PFSK-1 (cell line): ENCODE results near the gene FSTL1.

Experiments
- POLR2AphosphoS5 ChIP-seq: IDR thresholded peaks from 2 replicates; pipeline ENCODE4 v1.6.1; 2012; ENCODE audit warnings: low read depth, mild to moderate bottlenecking, control low read depth, low read length, moderate library complexity
- TAF1 ChIP-seq: IDR thresholded peaks from 2 replicates; pipeline ENCODE4 v1.6.1; 2012; ENCODE audit warnings: low read length, control low read depth, borderline replicate concordance; ENCODE audit not compliant: insufficient read depth
- TF ChIP-seq, protein P1 (sequence below), 2 experiments: IDR thresholded peaks; 2 replicates each; pipeline versions ENCODE4 v1.6.1 to v1.8.0; 2011 to 2012; ENCODE audit warnings: low read depth in 2 of 2, low read length in 2 of 2, control low read depth in 1 of 2, inconsistent platforms in 1 of 2, mild to moderate bottlenecking in 1 of 2, moderate library complexity in 1 of 2; ENCODE audit not compliant: insufficient read depth in 1 of 2

DNA sequence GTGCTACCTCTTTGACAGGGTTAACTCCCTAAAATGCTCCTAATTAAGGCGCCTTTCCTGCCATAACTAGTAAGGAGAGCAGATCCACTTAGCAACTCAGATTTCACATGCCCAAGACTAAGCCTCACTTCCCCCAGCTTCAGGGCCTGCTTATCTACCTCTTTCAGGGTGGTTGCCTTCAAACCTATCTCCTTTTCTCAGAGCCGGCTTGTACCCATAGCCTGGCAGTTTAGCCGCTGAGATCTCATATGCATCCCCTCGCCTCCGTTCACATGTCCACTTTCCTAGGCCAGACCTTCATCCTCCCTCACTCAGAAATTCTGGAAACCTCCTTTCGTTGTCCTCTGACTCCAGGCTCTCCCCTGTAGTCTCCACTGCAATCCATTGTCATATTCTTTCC is 1.0 kb upstream of the FSTL1 start:
- TF ChIP-seq, protein P1, sequence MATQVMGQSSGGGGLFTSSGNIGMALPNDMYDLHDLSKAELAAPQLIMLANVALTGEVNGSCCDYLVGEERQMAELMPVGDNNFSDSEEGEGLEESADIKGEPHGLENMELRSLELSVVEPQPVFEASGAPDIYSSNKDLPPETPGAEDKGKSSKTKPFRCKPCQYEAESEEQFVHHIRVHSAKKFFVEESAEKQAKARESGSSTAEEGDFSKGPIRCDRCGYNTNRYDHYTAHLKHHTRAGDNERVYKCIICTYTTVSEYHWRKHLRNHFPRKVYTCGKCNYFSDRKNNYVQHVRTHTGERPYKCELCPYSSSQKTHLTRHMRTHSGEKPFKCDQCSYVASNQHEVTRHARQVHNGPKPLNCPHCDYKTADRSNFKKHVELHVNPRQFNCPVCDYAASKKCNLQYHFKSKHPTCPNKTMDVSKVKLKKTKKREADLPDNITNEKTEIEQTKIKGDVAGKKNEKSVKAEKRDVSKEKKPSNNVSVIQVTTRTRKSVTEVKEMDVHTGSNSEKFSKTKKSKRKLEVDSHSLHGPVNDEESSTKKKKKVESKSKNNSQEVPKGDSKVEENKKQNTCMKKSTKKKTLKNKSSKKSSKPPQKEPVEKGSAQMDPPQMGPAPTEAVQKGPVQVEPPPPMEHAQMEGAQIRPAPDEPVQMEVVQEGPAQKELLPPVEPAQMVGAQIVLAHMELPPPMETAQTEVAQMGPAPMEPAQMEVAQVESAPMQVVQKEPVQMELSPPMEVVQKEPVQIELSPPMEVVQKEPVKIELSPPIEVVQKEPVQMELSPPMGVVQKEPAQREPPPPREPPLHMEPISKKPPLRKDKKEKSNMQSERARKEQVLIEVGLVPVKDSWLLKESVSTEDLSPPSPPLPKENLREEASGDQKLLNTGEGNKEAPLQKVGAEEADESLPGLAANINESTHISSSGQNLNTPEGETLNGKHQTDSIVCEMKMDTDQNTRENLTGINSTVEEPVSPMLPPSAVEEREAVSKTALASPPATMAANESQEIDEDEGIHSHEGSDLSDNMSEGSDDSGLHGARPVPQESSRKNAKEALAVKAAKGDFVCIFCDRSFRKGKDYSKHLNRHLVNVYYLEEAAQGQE (IDR thresholded peaks at IDR 0.05; ENCODE audit: insufficient read depth in 1 of 2, low read depth in 2 of 2, low read length in 2 of 2): no peak
- TF ChIP-seq TAF1: no peak
- no peak for TF ChIP-seq POLR2AphosphoS5
